HepG2 (cell line): ENCODE results near the gene SSR2. TPM values are rescaled to one million over a fixed set of nuclear protein-coding genes. Genes with fewer than 3 reads are reported as not detected.

ENCODE experiments used
- ATAD3A ChIP-seq: sonication (generic); formaldehyde crosslinking; IDR thresholded peaks from 2 replicates; pipeline ENCODE4 v1.4.0; 2020; ENCODE audit warnings: missing genetic modification reagents
- ATF4 ChIP-seq, 2 experiments: fragments of 450-650 bp in 1 of 2; sonication (generic) in 1 of 2; formaldehyde crosslinking; IDR thresholded peaks; 2 replicates each; pipeline versions ENCODE4 v1.5.0 to v1.8.0; 2020 to 2022; ENCODE audit warnings: mild to moderate bottlenecking in 1 of 2, missing genetic modification reagents in 1 of 2
- CTCF ChIP-seq: sonication (generic); formaldehyde crosslinking; IDR thresholded peaks from 2 replicates; pipeline ENCODE4 v1.5.0; 2020; ENCODE audit warnings: mild to moderate bottlenecking, missing genetic modification reagents, moderate library complexity
- EP300 ChIP-seq, 3 experiments: sonication (generic) in 1 of 3; formaldehyde crosslinking in 1 of 3; IDR thresholded peaks; 2 replicates each; pipeline versions ENCODE4 v1.5.1 to v1.6.1; 2011 to 2020; ENCODE audit warnings: low read depth in 2 of 3, low read length in 2 of 3, borderline replicate concordance in 1 of 3, improper control_type of control experiment in 1 of 3, mild to moderate bottlenecking in 1 of 3, missing genetic modification reagents in 1 of 3, moderate library complexity in 1 of 3
- FOSL2 ChIP-seq: sonication (generic); formaldehyde crosslinking; IDR thresholded peaks from 2 replicates; pipeline ENCODE4 v1.4.0; 2020; ENCODE audit warnings: missing genetic modification reagents
- GABPB1 ChIP-seq: IDR thresholded peaks from 2 replicates; pipeline ENCODE4 v1.6.1; 2016; ENCODE audit warnings: mild to moderate bottlenecking, missing genetic modification reagents, moderate library complexity, missing compliant biosample characterization
- GATAD2A ChIP-seq: IDR thresholded peaks from 2 replicates; pipeline ENCODE4 v1.6.1; 2016
- HNF4G ChIP-seq, 2 experiments: sonication (generic) in 1 of 2; formaldehyde crosslinking in 1 of 2; IDR thresholded peaks; 2 replicates each; pipeline versions ENCODE4 v1.4.0 to v1.6.1; 2011 to 2020; ENCODE audit warnings: borderline replicate concordance in 2 of 2, low read depth in 2 of 2, mild to moderate bottlenecking in 2 of 2, low read length in 1 of 2, missing genetic modification reagents in 1 of 2, moderate library complexity in 1 of 2
- PATZ1 ChIP-seq: sonication (generic); formaldehyde crosslinking; IDR thresholded peaks from 2 replicates; pipeline ENCODE4 v1.4.0; 2020; ENCODE audit warnings: missing genetic modification reagents
- SIX1 ChIP-seq: sonication (generic); formaldehyde crosslinking; IDR thresholded peaks from 2 replicates; pipeline ENCODE4 v1.4.0; 2020; ENCODE audit warnings: missing genetic modification reagents, borderline replicate concordance
- THAP11 ChIP-seq: IDR thresholded peaks from 2 replicates; pipeline ENCODE4 v1.6.1; 2016; ENCODE audit warnings: missing biosample characterization, missing genetic modification reagents
- ZBTB10 ChIP-seq: sonication (generic); formaldehyde crosslinking; IDR thresholded peaks from 2 replicates; pipeline ENCODE4 v1.4.0; 2020; ENCODE audit warnings: missing genetic modification reagents, borderline replicate concordance
- ZMAT5 ChIP-seq: sonication (generic); formaldehyde crosslinking; IDR thresholded peaks from 2 replicates; pipeline ENCODE4 v1.5.0; 2020; ENCODE audit warnings: mild to moderate bottlenecking, low read depth, missing genetic modification reagents, borderline replicate concordance
- ZNF12 ChIP-seq: sonication (generic); formaldehyde crosslinking; IDR thresholded peaks from 2 replicates; pipeline ENCODE4 v1.5.0; 2020; ENCODE audit warnings: missing genetic modification reagents
- ZNF343 ChIP-seq: sonication (generic); formaldehyde crosslinking; IDR thresholded peaks from 2 replicates; pipeline ENCODE4 v1.4.0; 2020; ENCODE audit warnings: mild to moderate bottlenecking, missing genetic modification reagents
- ZNF691 ChIP-seq: sonication (generic); formaldehyde crosslinking; IDR thresholded peaks from 2 replicates; pipeline ENCODE4 v1.4.0; 2020; ENCODE audit warnings: missing genetic modification reagents, low read depth, mild to moderate bottlenecking, borderline replicate concordance
- ZNF749 ChIP-seq: sonication (generic); formaldehyde crosslinking; IDR thresholded peaks from 2 replicates; pipeline ENCODE4 v1.8.0; 2022; ENCODE audit warnings: mild to moderate bottlenecking, missing genetic modification reagents, moderate library complexity, borderline replicate concordance
- polyA plus RNA-seq, 8 experiments: library from polyadenylated mRNA; depleted of rRNA in 3 of 8; stranded (reverse) in 7 of 8; unstranded in 1 of 8; fragments of >200 nt; fragmentation: Illumina TruSeq in 4 of 8; extraction: Trizol in 4 of 8; gene quantifications; 2 replicates each; pipeline versions ENCODE4 v1.2.1 to v1.2.3, GENCODE V29; 2011 to 2016; ENCODE audit warnings: low read depth in 4 of 8, missing spikeins in 1 of 8, mixed read lengths in 1 of 8; ENCODE audit not compliant: insufficient read depth in 1 of 8
- total RNA-seq, 5 experiments: library from RNA; depleted of rRNA; stranded (reverse); fragments of >200 nt; fragmentation: Illumina TruSeq; extraction: Trizol; gene quantifications; 2 replicates each; pipeline ENCODE4 v1.2.3, GENCODE V29; 2016; ENCODE audit warnings: low read depth in 1 of 5

The SSR2 gene
- total and polyA plus RNA-seq, 2 of the 13 experiments (the other 11 are each of a cell fraction or from before 2014, with no cell fraction given) = 284 to 461 TPM

- TF ChIP-seq EP300 (IDR thresholded peaks at IDR 0.05; ENCODE audit: low read depth in 2 of 2, low read length in 2 of 2) (peak in 1 of 2 experiments; percentile 41; a peak in 1 of 4 replicates), EP300 (CRISPR knock-in tag; IDR thresholded peaks at IDR 0.05; ENCODE audit: borderline replicate concordance) (peak; percentile 62; the same call in 1 of the 2 replicates), ATAD3A (CRISPR knock-in tag) (no peak), FOSL2 (CRISPR knock-in tag) (peak; percentile 63; the same call in 1 of the 2 replicates), ZNF691 (no peak), ZBTB10 (CRISPR knock-in tag) (no peak), GABPB1 (peak; percentile 63), SIX1 (CRISPR knock-in tag) (no peak), CTCF (CRISPR knock-in tag) (peak; percentile 57), GATAD2A (CRISPR knock-in tag) (peak; percentile 54; the same call in 1 of the 2 replicates), ZNF749 (peak; percentile 28; the same call in 1 of the 2 replicates), ATF4 (CRISPR knock-in tag; IDR thresholded peaks at IDR 0.05) (peak in 1 of 2 experiments; percentile 99; a peak in 2 of 4 replicates), ZNF343 (CRISPR knock-in tag) (no peak), HNF4G (IDR thresholded peaks at IDR 0.05; ENCODE audit: borderline replicate concordance, low read depth, low read length) (peak; percentile 27; the same call in 1 of the 2 replicates), HNF4G (CRISPR knock-in tag; IDR thresholded peaks at IDR 0.05; ENCODE audit: borderline replicate concordance, low read depth) (no peak), ZNF12 (CRISPR knock-in tag) (no peak), ZMAT5 (CRISPR knock-in tag) (no peak), THAP11 (CRISPR knock-in tag) (peak; percentile 50; the same call in 1 of the 2 replicates), PATZ1 (CRISPR knock-in tag) (peak; percentile 18; the same call in 1 of the 2 replicates)
These were observed 37.3 kb downstream of the SSR2 start (continued) for GRCh38 chr1:155983191-155984024.
